ENCODE data around the gene PPM1J. TPM values are rescaled to one million over a fixed set of nuclear protein-coding genes. Genes with fewer than 3 reads are reported as not detected.

Gene PPM1J
- total RNA-seq, 2 donors from 2014 or later = 0.66 to 2.3 TPM

DNA sequence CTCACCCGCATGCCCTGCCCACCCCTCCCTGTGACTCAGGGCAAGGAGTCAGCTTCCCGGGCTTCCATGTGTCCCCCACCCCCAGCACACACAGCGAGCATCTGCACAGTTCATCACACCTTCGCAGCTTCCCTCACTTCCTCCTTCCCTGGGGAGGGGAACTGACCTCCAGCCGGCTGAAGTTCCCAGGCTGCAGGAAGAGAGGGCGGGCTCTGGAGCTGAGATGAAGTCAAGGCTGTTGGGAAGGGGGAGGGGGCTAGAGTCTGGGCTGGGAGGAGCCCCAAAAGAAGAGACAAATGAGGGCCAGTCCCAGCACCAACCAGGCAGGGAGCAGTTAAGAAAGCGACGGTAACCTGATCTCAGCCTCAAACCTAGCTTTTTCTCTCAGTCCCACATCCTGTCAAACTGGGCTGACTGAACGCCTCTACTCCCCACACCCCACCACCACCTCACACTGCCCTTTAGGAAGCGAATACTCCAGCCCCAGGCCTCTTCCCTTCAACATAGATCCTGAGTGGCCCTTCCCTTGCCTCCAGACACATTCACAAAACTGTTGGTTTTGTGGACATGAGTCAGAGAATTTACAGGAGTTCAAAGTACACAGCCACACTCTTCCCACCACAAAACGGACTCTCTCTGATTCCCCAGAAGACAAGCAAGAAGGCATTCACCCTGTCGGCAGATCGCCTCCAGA is 10.1 kb downstream of the PPM1J start:
- Histone ChIP-seq H3K36me3 (replicated peaks in 1 of 2; ENCODE audit: insufficient read depth in 1 of 2, low read depth in 2 of 2) (no peaks in the 10 kb centered on the region), H3K9me3 (no peaks in the 10 kb centered on the region), H3K27ac (peak overlapping the region; percentile 89 to 95 (median 90)), H3K27me3 (no peaks in the 10 kb centered on the region), H3K4me1 (peaks cover 59% of the 10 kb centered on the region), H3K4me3 (no peak overlapping the region)
- TF ChIP-seq, protein P1, sequence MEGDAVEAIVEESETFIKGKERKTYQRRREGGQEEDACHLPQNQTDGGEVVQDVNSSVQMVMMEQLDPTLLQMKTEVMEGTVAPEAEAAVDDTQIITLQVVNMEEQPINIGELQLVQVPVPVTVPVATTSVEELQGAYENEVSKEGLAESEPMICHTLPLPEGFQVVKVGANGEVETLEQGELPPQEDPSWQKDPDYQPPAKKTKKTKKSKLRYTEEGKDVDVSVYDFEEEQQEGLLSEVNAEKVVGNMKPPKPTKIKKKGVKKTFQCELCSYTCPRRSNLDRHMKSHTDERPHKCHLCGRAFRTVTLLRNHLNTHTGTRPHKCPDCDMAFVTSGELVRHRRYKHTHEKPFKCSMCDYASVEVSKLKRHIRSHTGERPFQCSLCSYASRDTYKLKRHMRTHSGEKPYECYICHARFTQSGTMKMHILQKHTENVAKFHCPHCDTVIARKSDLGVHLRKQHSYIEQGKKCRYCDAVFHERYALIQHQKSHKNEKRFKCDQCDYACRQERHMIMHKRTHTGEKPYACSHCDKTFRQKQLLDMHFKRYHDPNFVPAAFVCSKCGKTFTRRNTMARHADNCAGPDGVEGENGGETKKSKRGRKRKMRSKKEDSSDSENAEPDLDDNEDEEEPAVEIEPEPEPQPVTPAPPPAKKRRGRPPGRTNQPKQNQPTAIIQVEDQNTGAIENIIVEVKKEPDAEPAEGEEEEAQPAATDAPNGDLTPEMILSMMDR (IDR thresholded peaks at IDR 0.05) = no peak
- TF ChIP-seq POLR2A (IDR thresholded peaks at IDR 0.05) = peak; percentile 41 to 73 (median 66)
- DNase-seq = peak; percentile 86 to 96 (median 91)
- 1 to 2% methylated on average over 12 to 13 of the region's 13 CpGs for WGBS, 2 donors
- ATAC-seq = peak; percentile 70
- intact Hi-C loops (cut with DNase I) = no loop called here

DNA sequence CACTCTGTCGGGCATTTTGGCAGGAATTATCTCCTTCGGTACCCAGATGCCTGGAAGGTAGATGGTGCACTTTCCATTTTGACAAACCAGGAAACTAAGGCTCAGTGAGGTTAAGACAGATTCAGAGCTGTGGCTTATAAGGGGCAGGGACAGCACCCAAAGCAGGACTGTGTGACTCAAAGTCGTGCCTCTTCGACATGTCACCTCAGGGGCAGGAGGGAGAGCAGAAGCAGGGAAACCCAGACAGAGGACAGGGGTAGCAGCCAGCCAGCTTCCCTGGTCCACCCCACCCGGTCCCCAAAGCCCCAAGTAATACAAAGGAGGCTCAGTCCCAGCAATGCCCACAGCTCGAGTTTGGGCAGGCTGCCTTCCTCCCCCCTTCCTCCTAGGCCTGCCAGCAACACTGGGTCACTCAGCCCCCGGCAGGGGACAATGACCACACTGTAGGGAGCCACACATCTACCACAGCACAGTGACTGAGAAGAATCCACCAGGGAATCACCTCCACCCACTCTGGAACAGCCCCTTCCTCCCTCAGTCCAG is 10.7 kb downstream of the PPM1J start:
- H3K27me3 ChIP-seq = no peaks in the 10 kb centered on the region
- H3K9me3 ChIP-seq = no peaks in the 10 kb centered on the region
- no peak for DNase-seq
- no peaks in the 10 kb centered on the region for H3K36me3 ChIP-seq (replicated peaks in 1 of 2; ENCODE audit: insufficient read depth in 1 of 2, low read depth in 2 of 2)
- H3K4me1 ChIP-seq = peaks cover 65% of the 10 kb centered on the region
- WGBS, 2 donors = 44 to 45% methylated on average over 6 to 7 of the region's 7 CpGs
- no peak for ATAC-seq
- peak overlapping the region; percentile 89 to 95 (median 90) for H3K27ac ChIP-seq
- intact Hi-C loops (cut with DNase I) = no loop called here
- no peak overlapping the region for H3K4me3 ChIP-seq
- TF ChIP-seq, protein P1 (IDR thresholded peaks at IDR 0.05) = no peak
- no peak for TF ChIP-seq POLR2A (IDR thresholded peaks at IDR 0.05)

DNA sequence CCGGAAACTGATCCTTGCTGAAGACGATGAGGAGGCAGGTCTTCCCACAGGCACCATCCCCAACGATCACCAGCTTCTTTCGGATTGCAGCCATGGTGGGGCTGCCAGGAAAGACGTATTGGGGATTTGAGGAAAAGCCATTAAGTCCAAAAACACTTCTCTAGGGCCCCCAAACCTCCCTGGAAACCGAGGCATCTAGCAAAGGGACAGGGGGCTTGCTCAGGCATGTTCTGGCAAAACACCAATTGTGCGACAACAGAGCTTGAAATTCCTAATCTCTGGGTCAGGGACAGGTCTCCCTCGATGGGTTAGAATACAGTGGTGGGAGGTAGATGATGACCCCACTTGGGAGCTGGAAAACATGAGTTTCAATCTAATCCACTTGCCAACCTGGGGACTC is 11.4 kb downstream of the PPM1J start:
- DNase-seq = no peak
- no peaks in the 10 kb centered on the region for H3K9me3 ChIP-seq
- ATAC-seq = no peak
- H3K36me3 ChIP-seq (replicated peaks in 1 of 2; ENCODE audit: insufficient read depth in 1 of 2, low read depth in 2 of 2) = no peaks in the 10 kb centered on the region
- intact Hi-C loops (cut with DNase I) = no loop called here
- peak overlapping the region in 3 of 4 donors; percentile 24 to 90 (median 89) for H3K27ac ChIP-seq
- H3K4me1 ChIP-seq = peaks cover 72% of the 10 kb centered on the region
- H3K27me3 ChIP-seq = no peaks in the 10 kb centered on the region
- WGBS, 2 donors = 74 to 79% methylated on average over 8 of the region's 8 CpGs
- TF ChIP-seq, protein P1 (IDR thresholded peaks at IDR 0.05) = no peak
- no peak for TF ChIP-seq POLR2A (IDR thresholded peaks at IDR 0.05)
- no peak overlapping the region for H3K4me3 ChIP-seq

DNA sequence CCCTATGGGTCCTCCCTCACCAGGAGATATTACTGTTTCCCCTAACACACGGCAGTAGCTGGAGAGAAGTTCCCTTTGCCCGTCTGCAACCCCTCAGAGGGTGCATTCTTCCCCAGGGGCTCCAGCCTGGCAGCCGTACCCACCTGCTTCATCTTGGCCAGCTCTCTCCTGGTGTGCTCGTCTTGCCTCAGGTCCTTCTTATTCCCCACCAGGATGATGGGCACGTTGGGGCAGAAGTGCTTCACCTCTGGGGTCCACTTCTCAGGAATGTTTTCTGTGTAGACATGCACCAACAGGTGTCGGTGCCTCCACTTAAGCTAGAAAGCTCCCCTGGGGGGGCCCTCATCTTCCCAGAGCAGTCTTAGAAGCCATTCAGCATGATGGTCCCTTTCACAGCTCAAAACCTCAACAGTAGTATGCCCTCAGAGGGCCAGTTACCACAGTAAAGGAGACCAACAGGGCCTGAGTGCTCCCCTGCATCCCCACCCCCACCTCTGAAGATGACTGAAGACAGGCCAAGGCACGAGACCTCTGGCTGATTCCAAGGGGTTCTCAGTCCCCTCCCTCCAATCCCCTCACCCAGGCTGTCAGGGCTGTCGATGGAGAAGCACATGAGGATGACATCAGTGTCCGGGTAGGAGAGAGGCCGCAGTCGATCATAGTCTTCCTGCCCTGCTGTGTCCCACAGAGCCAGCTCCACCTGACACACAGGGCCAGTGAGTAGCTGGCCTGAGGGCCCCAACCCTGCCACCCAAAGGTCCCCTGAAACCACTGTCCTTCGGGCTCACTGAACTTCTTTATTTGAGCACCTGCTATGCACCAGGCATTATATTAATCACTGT is 12.5 kb downstream of the PPM1J start:
- Histone ChIP-seq H3K4me1 (peaks cover 78% of the 10 kb centered on the region), H3K27ac (peak overlapping the region in 1 of 4 donors; percentile 5), H3K4me3 (no peak overlapping the region), H3K9me3 (no peaks in the 10 kb centered on the region), H3K36me3 (replicated peaks in 1 of 2; ENCODE audit: insufficient read depth in 1 of 2, low read depth in 2 of 2) (no peaks in the 10 kb centered on the region), H3K27me3 (no peaks in the 10 kb centered on the region)
- WGBS, 2 donors = 72 to 84% methylated on average over 7 to 11 of the region's 12 CpGs
- no peak for ATAC-seq
- TF ChIP-seq POLR2A (IDR thresholded peaks at IDR 0.05) = no peak
- TF ChIP-seq, protein P1 (IDR thresholded peaks at IDR 0.05) = no peak
- peak in 1 of 4 donors; percentile 9 for DNase-seq
- intact Hi-C loops (cut with DNase I) = no loop called here

Measured in body of pancreas (tissue), 4 donors.